Stomach (tissue), 9 donors: ENCODE data around the gene CD40. TPM values are rescaled to one million over a fixed set of nuclear protein-coding genes. Genes with fewer than 3 reads are reported as not detected.

Experiments used
- DNase-seq, 2 donors: peaks; one replicate each; pipeline versions ENCODE4 v3.0.0 to v3.0.0-alpha.2; 2013 to 2019
- H3K27ac ChIP-seq, 5 donors: fragments of 200-600 bp in 4 of 5; sonication (generic) in 4 of 5; one replicate each; pipeline ENCODE4 v1.5.1; 2013 to 2019; ENCODE audit warnings: mild to moderate bottlenecking in 1 of 5, moderate library complexity in 1 of 5
- H3K27me3 ChIP-seq, 3 donors: fragments of 200-600 bp; sonication (generic); one replicate each; pipeline ENCODE4 v1.5.1; 2017 to 2019; ENCODE audit warnings: mixed run types in 1 of 3
- H3K36me3 ChIP-seq, 4 donors: fragments of 200-600 bp; sonication (generic); 1 replicate in 3 of 4; 2 replicates in 1 of 4; pipeline ENCODE4 v1.5.1; 2016 to 2019
- H3K4me1 ChIP-seq, 4 donors: fragments of 200-600 bp; sonication (generic); one replicate each; pipeline ENCODE4 v1.5.1; 2016 to 2019
- H3K4me3 ChIP-seq, 4 donors: fragments of 200-600 bp; sonication (generic) in 3 of 4; one replicate each; pipeline ENCODE4 v1.5.1; 2016 to 2019; ENCODE audit warnings: mild to moderate bottlenecking in 1 of 4
- H3K9me3 ChIP-seq, 4 donors: fragments of 200-600 bp; sonication (generic); one replicate each; pipeline ENCODE4 v1.5.1; 2016 to 2019
- EP300 ChIP-seq: sonication (generic); formaldehyde crosslinking; IDR thresholded peaks from one replicate; pipeline ENCODE4 v1.6.1; 2017; ENCODE audit warnings: antibody characterized with exemption
- POLR2A ChIP-seq, 4 donors: fragments of 450-650 bp; IDR thresholded peaks; one replicate each; pipeline ENCODE4 v1.6.1; 2016; ENCODE audit warnings: antibody characterized with exemption in 4 of 4, control low read depth in 2 of 4, mild to moderate bottlenecking in 1 of 4, moderate library complexity in 1 of 4
- POLR2AphosphoS5 ChIP-seq, 3 donors: sonication (generic); formaldehyde crosslinking; IDR thresholded peaks; one replicate each; pipeline ENCODE4 v1.6.1; 2016; ENCODE audit warnings: antibody characterized with exemption in 3 of 3
- WGBS, 5 donors: extraction: QIAGEN DNeasy Blood & Tissue Kit in 3 of 5; methylation state at CpG; one replicate each; pipeline versions ENCODE4 v1.1.5 to v1.1.7; 2013 to 2018; 5-methylcytosine and 5-hydroxymethylcytosine counted together
- intact Hi-C: fragments of 100-400 bp; cut with DNase I; formaldehyde crosslinking; loops from one replicate; pipeline ENCODE4 v1.15.1; 2023; ENCODE audit warnings: low total_unique reads
- polyA plus RNA-seq, 3 donors: library from polyadenylated mRNA; stranded (reverse); fragments of 200-250 nt; gene quantifications; one replicate each; pipeline ENCODE4 v1.2.3, GENCODE V29; 2013
- total RNA-seq, 5 donors: library from RNA; depleted of rRNA; stranded (reverse); fragments of >200 nt; gene quantifications; one replicate each; pipeline versions ENCODE4 v1.1.0 to v1.2.3, GENCODE V29; 2014 to 2016
- TF ChIP-seq, protein P1 (sequence below), 7 experiments: fragments of 450-650 bp in 4 of 7; fragments of 200-600 bp in 3 of 7; sonication (generic) in 3 of 7; IDR thresholded peaks; one replicate each; pipeline ENCODE4 v1.5.1; 2016 to 2019; ENCODE audit warnings: antibody characterized with exemption in 7 of 7, control low read depth in 2 of 7, mild to moderate bottlenecking in 1 of 7
- donor health status: healthy with polysubstance abuse.
- donor health status: Bipolar disorder and iron deficiency.
- donor health status: healthy.

Gene CD40
- total and polyA plus RNA-seq, 8 donors, result 2.8 to 19.9 (median 5.3) TPM; not detected in 1

GRCh38 chr20:46144432-46145025, 26.4 kb downstream of the CD40 start:
- intact Hi-C loops, result no loop called here
- H3K27me3 ChIP-seq, result peaks cover 0 to 72% (median 28%) of the 10 kb centered on the region in 3 donors
- H3K27ac ChIP-seq, result no peak overlapping the region

DNA sequence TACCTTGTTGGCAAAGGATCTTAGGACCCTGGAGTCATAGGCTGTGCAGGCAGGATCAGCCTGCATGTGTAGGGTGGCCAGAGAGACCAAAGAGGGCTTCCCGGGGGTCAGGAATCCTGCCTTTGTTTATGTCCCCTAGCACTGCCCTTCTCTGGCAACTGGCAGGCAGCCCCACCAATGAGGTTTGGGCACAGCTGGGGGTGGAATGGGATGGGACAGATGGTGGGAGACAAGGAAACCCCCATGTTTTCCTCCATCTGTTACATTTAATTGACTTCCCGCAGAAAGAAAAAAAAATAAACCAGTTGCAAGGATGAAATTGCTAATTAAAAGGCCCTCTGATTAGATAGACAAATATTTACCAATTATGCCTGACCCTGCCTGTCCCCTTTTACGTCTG, 27.6 kb downstream of the CD40 start:
- no peak for DNase-seq
- H3K27ac ChIP-seq, result no peak overlapping the region
- H3K9me3 ChIP-seq, result no peaks in the 10 kb centered on the region
- H3K4me1 ChIP-seq, result no peaks in the 10 kb centered on the region
- intact Hi-C loops, result no loop called here
- TF ChIP-seq POLR2A (IDR thresholded peaks at IDR 0.05), result no peak
- TF ChIP-seq EP300, result no peak
- TF ChIP-seq, protein P1, sequence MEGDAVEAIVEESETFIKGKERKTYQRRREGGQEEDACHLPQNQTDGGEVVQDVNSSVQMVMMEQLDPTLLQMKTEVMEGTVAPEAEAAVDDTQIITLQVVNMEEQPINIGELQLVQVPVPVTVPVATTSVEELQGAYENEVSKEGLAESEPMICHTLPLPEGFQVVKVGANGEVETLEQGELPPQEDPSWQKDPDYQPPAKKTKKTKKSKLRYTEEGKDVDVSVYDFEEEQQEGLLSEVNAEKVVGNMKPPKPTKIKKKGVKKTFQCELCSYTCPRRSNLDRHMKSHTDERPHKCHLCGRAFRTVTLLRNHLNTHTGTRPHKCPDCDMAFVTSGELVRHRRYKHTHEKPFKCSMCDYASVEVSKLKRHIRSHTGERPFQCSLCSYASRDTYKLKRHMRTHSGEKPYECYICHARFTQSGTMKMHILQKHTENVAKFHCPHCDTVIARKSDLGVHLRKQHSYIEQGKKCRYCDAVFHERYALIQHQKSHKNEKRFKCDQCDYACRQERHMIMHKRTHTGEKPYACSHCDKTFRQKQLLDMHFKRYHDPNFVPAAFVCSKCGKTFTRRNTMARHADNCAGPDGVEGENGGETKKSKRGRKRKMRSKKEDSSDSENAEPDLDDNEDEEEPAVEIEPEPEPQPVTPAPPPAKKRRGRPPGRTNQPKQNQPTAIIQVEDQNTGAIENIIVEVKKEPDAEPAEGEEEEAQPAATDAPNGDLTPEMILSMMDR (IDR thresholded peaks at IDR 0.05), result no peak
- TF ChIP-seq POLR2AphosphoS5 (IDR thresholded peaks at IDR 0.05), result no peak
- peaks cover 0 to 71% (median 20%) of the 10 kb centered on the region in 3 donors for H3K27me3 ChIP-seq
- 16 to 34% (median 21%) methylated on average over 3 of the region's 3 CpGs for WGBS, 5 donors
- no peaks in the 10 kb centered on the region for H3K36me3 ChIP-seq
- H3K4me3 ChIP-seq, result no peak overlapping the region

More at GRCh38 chr20:46144432-46145025, 26.4 kb downstream of the CD40 start:
- no peak for DNase-seq
- WGBS, 5 donors, result 62 to 80% (median 69%) methylated on average over 6 to 8 of the region's 8 CpGs
- no peaks in the 10 kb centered on the region for H3K36me3 ChIP-seq
- no peaks in the 10 kb centered on the region for H3K9me3 ChIP-seq
- H3K4me1 ChIP-seq, result no peaks in the 10 kb centered on the region
- H3K4me3 ChIP-seq, result no peak overlapping the region
- TF ChIP-seq POLR2A (IDR thresholded peaks at IDR 0.05) (no peak), EP300 (no peak), POLR2AphosphoS5 (IDR thresholded peaks at IDR 0.05) (no peak)
- TF ChIP-seq, protein P1 (IDR thresholded peaks at IDR 0.05), result no peak

DNA sequence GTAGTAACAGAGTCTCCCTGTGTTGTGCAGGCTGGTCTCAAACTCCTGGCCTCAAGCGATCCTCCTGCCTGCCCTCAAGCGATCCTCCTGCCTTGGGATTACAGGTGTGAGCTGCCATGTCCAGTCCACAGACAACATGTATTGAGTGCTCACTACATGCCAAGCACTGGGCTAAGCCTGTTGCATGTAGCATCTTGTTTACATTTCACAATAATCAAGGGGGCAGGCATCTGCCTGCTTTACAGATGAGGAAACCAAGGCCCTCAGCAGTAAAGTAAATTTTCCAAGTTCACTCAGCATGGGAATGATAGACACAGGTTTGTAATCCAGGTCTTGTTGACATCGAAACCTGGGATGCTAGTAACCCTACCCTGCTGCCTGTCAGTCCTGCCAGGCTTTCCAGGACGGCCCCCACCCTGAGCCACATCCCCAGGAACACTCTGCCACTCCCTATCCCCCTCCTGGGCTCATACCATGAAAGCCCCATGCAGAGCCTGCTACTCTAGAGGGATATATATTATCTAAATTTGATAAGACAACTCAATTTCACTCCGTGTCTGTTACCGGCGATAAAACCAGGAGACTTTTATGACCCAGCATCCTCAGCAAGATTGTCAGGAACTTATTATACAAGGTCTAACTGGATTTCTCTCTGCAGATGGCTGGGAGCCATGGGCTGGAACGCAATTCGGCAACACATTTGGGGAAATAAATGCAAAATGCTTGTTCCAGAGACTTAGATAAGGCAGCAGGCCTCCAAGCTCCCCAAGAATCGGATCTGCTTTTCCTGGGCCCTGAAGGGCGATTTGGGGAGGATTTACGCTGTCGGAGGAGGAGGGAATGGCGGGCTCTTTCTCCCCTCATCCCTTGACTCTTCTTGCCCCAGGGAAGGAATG, 30.4 kb downstream of the CD40 start:
- DNase-seq, result no peak
- Histone ChIP-seq H3K27ac (no peak overlapping the region), H3K4me1 (no peaks in the 10 kb centered on the region), H3K9me3 (no peaks in the 10 kb centered on the region), H3K4me3 (no peak overlapping the region), H3K27me3 (peaks cover 0 to 78% (median 12%) of the 10 kb centered on the region in 3 donors), H3K36me3 (no peaks in the 10 kb centered on the region)
- TF ChIP-seq EP300 (no peak), POLR2A (IDR thresholded peaks at IDR 0.05) (no peak), POLR2AphosphoS5 (IDR thresholded peaks at IDR 0.05) (no peak)
- TF ChIP-seq, protein P1 (IDR thresholded peaks at IDR 0.05), result no peak
- intact Hi-C loops, result no loop called here
- 68 to 71% (median 71%) methylated on average over 14 of the region's 14 CpGs for WGBS, 5 donors

DNA sequence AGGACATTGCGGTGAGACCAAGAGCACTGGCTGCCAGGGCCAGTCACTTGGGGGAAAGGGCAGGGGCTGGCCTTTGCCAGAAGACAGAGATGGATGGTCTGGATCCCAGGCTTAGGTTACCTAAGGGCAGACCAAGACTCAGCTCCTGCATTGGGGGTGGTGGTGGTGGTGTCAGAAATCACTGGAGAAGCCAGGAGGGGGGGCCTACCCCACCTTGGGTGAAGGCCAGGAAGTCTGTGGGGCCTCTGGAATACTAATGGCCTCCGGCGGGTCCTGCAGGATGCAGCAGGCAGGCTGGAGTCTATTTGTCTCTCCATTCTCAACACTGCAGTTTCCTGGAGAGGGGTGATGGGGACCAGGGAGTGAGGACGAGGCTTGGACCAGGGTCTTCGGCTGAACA, 32.8 kb downstream of the CD40 start:
- Histone ChIP-seq H3K36me3 (no peaks in the 10 kb centered on the region), H3K9me3 (no peaks in the 10 kb centered on the region), H3K4me3 (no peak overlapping the region), H3K27ac (no peak overlapping the region), H3K4me1 (no peaks in the 10 kb centered on the region), H3K27me3 (peaks cover 0 to 67% (median 7%) of the 10 kb centered on the region in 3 donors)
- DNase-seq, result no peak
- intact Hi-C loops, result no loop called here
- 43 to 53% (median 51%) methylated on average over 4 to 5 of the region's 5 CpGs for WGBS, 5 donors
- TF ChIP-seq POLR2A (IDR thresholded peaks at IDR 0.05), result no peak
- TF ChIP-seq, protein P1 (IDR thresholded peaks at IDR 0.05), result no peak
- no peak for TF ChIP-seq POLR2AphosphoS5 (IDR thresholded peaks at IDR 0.05)
- TF ChIP-seq EP300, result no peak
